ENCODE results near the gene RTCA.
"Not testable (repeated sequence)": the region's sequence is repeated elsewhere in the genome, so short reads cannot be mapped to it uniquely, and the experiment has no call there.

Gene RTCA

GRCh38 chr1:100265931-100266740, at the start of gene RTCA:
Gene RTCA, plus strand, starts transcription at chr1:100266216. Its CDS starts 160 bp downstream, at chr1:100266376.
- peak; percentile 82 to 90 for DNase-seq

GRCh38 chr1:100217834-100218233, 48.2 kb upstream of the RTCA start:
- no peak for DNase-seq

GRCh38 chr1:100219457-100219856, 46.6 kb upstream of the RTCA start:
- DNase-seq, result no peak

GRCh38 chr1:100219883-100220282, 46.1 kb upstream of the RTCA start:
- no peak for DNase-seq

GRCh38 chr1:100222428-100222827, 43.6 kb upstream of the RTCA start:
- no peak for DNase-seq

- DNase-seq, result no peak
Measured at GRCh38 chr1:100229681-100230443, 36.2 kb upstream of the RTCA start.

GRCh38 chr1:100230765-100231164, 35.3 kb upstream of the RTCA start:
- DNase-seq, result no peak

- no peak for DNase-seq
Measured at GRCh38 chr1:100231721-100232120, 34.3 kb upstream of the RTCA start.

- no peak for DNase-seq
Measured at GRCh38 chr1:100232156-100232555, 33.9 kb upstream of the RTCA start.

- not testable (repeated sequence) for DNase-seq
Measured at GRCh38 chr1:100233566-100233965, 32.5 kb upstream of the RTCA start.

- DNase-seq, result no peak
Measured at GRCh38 chr1:100234432-100234831, 31.6 kb upstream of the RTCA start.

- DNase-seq, result no peak
Measured at GRCh38 chr1:100237091-100237490, 28.9 kb upstream of the RTCA start.

- no peak for DNase-seq
Measured at GRCh38 chr1:100239961-100240360, 26.1 kb upstream of the RTCA start.

- no peak for DNase-seq
Measured at GRCh38 chr1:100240631-100241030, 25.4 kb upstream of the RTCA start.

GRCh38 chr1:100246738-100247137, 19.3 kb upstream of the RTCA start:
- DNase-seq, result no peak

- DNase-seq, result no peak
Measured at GRCh38 chr1:100249155-100249536, 16.9 kb upstream of the RTCA start.

- peak; percentile 87 to 88 for DNase-seq
Measured at GRCh38 chr1:100249537-100250257, 16.3 kb upstream of the RTCA start, which contains the start of gene DBT. Gene DBT, minus strand, starts transcription at chr1:100249834. Its CDS starts 14 bp downstream, at chr1:100249820.

- no peak for DNase-seq
Measured at GRCh38 chr1:100250264-100250663, 15.8 kb upstream of the RTCA start.

GRCh38 chr1:100250807-100251206, 15.2 kb upstream of the RTCA start:
- DNase-seq, result no peak

- DNase-seq, result no peak
Measured at GRCh38 chr1:100252901-100253300, 13.1 kb upstream of the RTCA start.

- no peak for DNase-seq
Measured at GRCh38 chr1:100253552-100253951, 12.5 kb upstream of the RTCA start.

GRCh38 chr1:100256273-100256672, 9.7 kb upstream of the RTCA start:
- DNase-seq, result not testable (repeated sequence)

- DNase-seq, result not testable (repeated sequence)
Measured at GRCh38 chr1:100258427-100258826, 7.6 kb upstream of the RTCA start.

Measured in NCI-H1930 (cell line).